Chondrocyte (in vitro differentiated cells): Measurements from ENCODE around the gene ATP2B2. TPM values are rescaled to one million over a fixed set of nuclear protein-coding genes. Genes with fewer than 3 reads are reported as not detected.
A peak's percentile ranks its signal among the peaks of the same experiment; 100 is the strongest.

Source experiments
- DNase-seq: peaks from one replicate; pipeline ENCODE4 v3.0.0; 2021; ENCODE audit warnings: mixed read lengths, low spot score
- H3K27ac Mint-ChIP-seq: one replicate; pipeline ENCODE4 v1.8.0; 2021; ENCODE audit warnings: mild to moderate bottlenecking, moderate library complexity, mixed read lengths; ENCODE audit not compliant: unreplicated experiment
- H3K27me3 Mint-ChIP-seq: 2 replicates; pipeline ENCODE4 v1.8.0; 2021; ENCODE audit warnings: low read depth, mixed read lengths
- H3K36me3 Mint-ChIP-seq: 2 replicates; pipeline ENCODE4 v1.8.0; 2021; ENCODE audit warnings: low read depth, mixed read lengths
- H3K4me1 Mint-ChIP-seq: 2 replicates; pipeline ENCODE4 v1.8.0; 2021; ENCODE audit warnings: low read depth, mild to moderate bottlenecking, mixed read lengths
- H3K4me3 Mint-ChIP-seq: one replicate; pipeline ENCODE4 v1.8.0; 2021; ENCODE audit warnings: mild to moderate bottlenecking, moderate library complexity, mixed read lengths; ENCODE audit not compliant: unreplicated experiment
- H3K9me3 Mint-ChIP-seq: 2 replicates; pipeline ENCODE4 v1.8.0; 2021; ENCODE audit warnings: low read depth, mixed read lengths
- CTCF ChIP-seq: fragments of 200-600 bp; sonication (generic); IDR thresholded peaks from 2 replicates; pipeline ENCODE4 v1.5.0; 2021; ENCODE audit warnings: antibody characterized with exemption, mild to moderate bottlenecking, moderate library complexity
- total RNA-seq: library from RNA; stranded (reverse); gene quantifications from 3 replicates; pipeline ENCODE4 v1.2.1, GENCODE V29; 2021

ATP2B2 gene
- total RNA-seq, 1 donor from 2014 or later = 0.25 TPM

- Mint-ChIP-seq H3K4me1 (peaks cover 5% of the 10 kb centered on the region), H3K27me3 (peaks cover 56% of the 10 kb centered on the region), H3K36me3 (no peaks in the 10 kb centered on the region), H3K4me3 (no peak overlapping the region), H3K9me3 (no peaks in the 10 kb centered on the region), H3K27ac (no peak overlapping the region)
- DNase-seq = no peak
- no peak for TF ChIP-seq CTCF
Observed at GRCh38 chr3:10468613-10469354, 36.6 kb downstream of the ATP2B2 start.

- no peak for TF ChIP-seq CTCF
- H3K36me3 Mint-ChIP-seq = no peaks in the 10 kb centered on the region
- peaks cover 52% of the 10 kb centered on the region for H3K27me3 Mint-ChIP-seq
- DNase-seq = peak; percentile 83
- no peak overlapping the region for H3K4me3 Mint-ChIP-seq
- H3K27ac Mint-ChIP-seq = no peak overlapping the region
- H3K9me3 Mint-ChIP-seq = no peaks in the 10 kb centered on the region
- H3K4me1 Mint-ChIP-seq = peaks cover 5% of the 10 kb centered on the region
Observed at GRCh38 chr3:10467904-10468612, 37.3 kb downstream of the ATP2B2 start.

- no peak overlapping the region for H3K4me3 Mint-ChIP-seq
- TF ChIP-seq CTCF = no peak
- peak; percentile 36 for DNase-seq
- no peaks in the 10 kb centered on the region for H3K36me3 Mint-ChIP-seq
- H3K27me3 Mint-ChIP-seq = peaks cover 49% of the 10 kb centered on the region
- H3K27ac Mint-ChIP-seq = no peak overlapping the region
- H3K4me1 Mint-ChIP-seq = peaks cover 5% of the 10 kb centered on the region
- H3K9me3 Mint-ChIP-seq = no peaks in the 10 kb centered on the region
Observed at GRCh38 chr3:10467204-10467603, 38.2 kb downstream of the ATP2B2 start.

- H3K27me3 Mint-ChIP-seq = peaks cover 53% of the 10 kb centered on the region
- H3K36me3 Mint-ChIP-seq = no peaks in the 10 kb centered on the region
- no peak for TF ChIP-seq CTCF
- peak; percentile 33 for DNase-seq
- peaks cover 3% of the 10 kb centered on the region for H3K4me1 Mint-ChIP-seq
- H3K9me3 Mint-ChIP-seq = no peaks in the 10 kb centered on the region
- H3K4me3 Mint-ChIP-seq = no peak overlapping the region
- no peak overlapping the region for H3K27ac Mint-ChIP-seq
Observed at GRCh38 chr3:10466186-10466585, 39.2 kb downstream of the ATP2B2 start.

- peak; percentile 22 for DNase-seq
- no peaks in the 10 kb centered on the region for H3K4me1 Mint-ChIP-seq
- H3K4me3 Mint-ChIP-seq = no peak overlapping the region
- peaks cover 50% of the 10 kb centered on the region for H3K27me3 Mint-ChIP-seq
- H3K36me3 Mint-ChIP-seq = no peaks in the 10 kb centered on the region
- TF ChIP-seq CTCF = no peak
- H3K27ac Mint-ChIP-seq = no peak overlapping the region
- H3K9me3 Mint-ChIP-seq = no peaks in the 10 kb centered on the region
Observed at GRCh38 chr3:10465161-10465560, 40.2 kb downstream of the ATP2B2 start.
